Measurements from ENCODE around the gene RARRES2.

DNA sequence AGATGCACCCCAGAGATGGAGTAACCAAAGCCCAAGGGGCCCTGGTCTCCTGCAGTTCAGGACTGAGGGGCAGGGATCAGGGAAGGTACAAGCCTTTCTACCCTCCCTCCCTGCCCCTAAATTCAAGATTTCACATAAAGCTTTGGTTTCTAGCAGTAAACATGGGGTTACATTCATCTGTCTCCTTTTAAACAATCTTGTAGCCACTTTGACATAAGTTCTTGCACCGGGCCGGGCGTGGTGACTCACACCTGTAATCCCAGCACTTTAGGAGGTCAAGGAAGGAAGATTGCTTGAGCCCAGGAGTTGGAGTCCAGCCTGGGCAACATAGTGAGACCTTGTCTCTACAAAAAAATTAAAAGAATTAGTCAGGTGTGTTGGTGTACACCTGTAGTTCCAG is 14.1 kb downstream of the RARRES2 start:
- TF ChIP-seq ZNF274 (IDR thresholded peaks at IDR 0.05; ENCODE audit: low read depth, low read length) (no peak), YY1 (IDR thresholded peaks at IDR 0.05; ENCODE audit: insufficient read depth, insufficient read length) (no peak), SUZ12 (IDR thresholded peaks at IDR 0.05; ENCODE audit: extremely low read depth, insufficient read depth, insufficient read length) (no peak)
